Parathyroid adenoma (tissue), 2 donors: ENCODE measurements around the gene TGFBR3.
A peak's percentile ranks its signal among the peaks of the same experiment; 100 is the strongest.

Source experiments
- H2AFZ ChIP-seq: fragments of 300-600 bp; sonication (generic); one replicate; pipeline ENCODE4 v1.7.0; 2017; ENCODE audit warnings: antibody characterized with exemption, mild to moderate bottlenecking
- H3K27ac ChIP-seq: fragments of 300-600 bp; sonication (generic); one replicate; pipeline ENCODE4 v1.7.0; 2017
- H3K27me3 ChIP-seq: fragments of 300-600 bp; sonication (generic); one replicate; pipeline ENCODE4 v1.7.0; 2017; ENCODE audit warnings: low read length; ENCODE audit not compliant: control insufficient read depth, insufficient read depth
- H3K36me3 ChIP-seq: fragments of 300-600 bp; sonication (generic); one replicate; pipeline ENCODE4 v1.7.0; 2017; ENCODE audit warnings: low read length; ENCODE audit not compliant: control insufficient read depth, insufficient read depth
- H3K4me1 ChIP-seq: fragments of 300-600 bp; sonication (generic); one replicate; pipeline ENCODE4 v1.7.0; 2017; ENCODE audit warnings: control low read depth
- H3K4me2 ChIP-seq: fragments of 300-600 bp; sonication (generic); one replicate; pipeline ENCODE4 v1.7.0; 2017; ENCODE audit warnings: low read length
- H3K4me3 ChIP-seq: fragments of 300-600 bp; sonication (generic); one replicate; pipeline ENCODE4 v1.7.0; 2017; ENCODE audit warnings: low read depth, low read length
- H3K79me2 ChIP-seq: fragments of 300-600 bp; sonication (generic); one replicate; pipeline ENCODE4 v1.7.0; 2017; ENCODE audit warnings: control low read depth
- H3K9ac ChIP-seq: fragments of 300-600 bp; sonication (generic); one replicate; pipeline ENCODE4 v1.7.0; 2017; ENCODE audit warnings: mild to moderate bottlenecking
- H3K9me3 ChIP-seq: fragments of 300-600 bp; sonication (generic); one replicate; pipeline ENCODE4 v1.7.0; 2017; ENCODE audit warnings: low read length; ENCODE audit not compliant: control insufficient read depth
- TF ChIP-seq, protein P1 (sequence below): fragments of 300-600 bp; sonication (generic); IDR thresholded peaks from one replicate; pipeline ENCODE4 v1.7.0; 2017; ENCODE audit warnings: antibody characterized with exemption, mild to moderate bottlenecking
- donor health status: primary hyperparathyroidism.

Gene TGFBR3

DNA sequence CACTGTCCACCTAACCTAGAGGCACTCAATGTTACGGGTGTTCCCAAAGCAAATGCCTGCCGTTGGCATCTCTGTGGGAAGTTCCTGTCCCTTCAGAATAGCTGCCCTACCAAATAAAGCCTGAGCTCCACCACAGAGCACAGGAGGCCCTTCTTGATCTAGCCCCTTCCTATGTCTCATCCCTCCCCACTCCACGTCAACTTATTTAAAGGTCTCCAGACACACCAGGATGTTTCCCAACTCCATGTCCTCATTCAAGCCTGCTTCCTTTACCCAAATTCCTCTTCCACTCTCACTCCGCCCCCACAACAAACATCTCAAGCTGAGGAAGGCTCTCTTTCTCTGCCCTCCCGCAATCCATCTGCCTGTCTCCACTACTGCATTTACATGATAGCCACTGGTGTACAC, 87.7 kb downstream of the TGFBR3 start:
- H3K4me3 ChIP-seq: no peak overlapping the region
- no peak overlapping the region for H2AFZ ChIP-seq
- no peaks in the 10 kb centered on the region for H3K27me3 ChIP-seq
- H3K9ac ChIP-seq: no peak overlapping the region
- no peaks in the 10 kb centered on the region for H3K79me2 ChIP-seq
- H3K36me3 ChIP-seq: no peaks in the 10 kb centered on the region
- no peak overlapping the region for H3K4me2 ChIP-seq
- H3K4me1 ChIP-seq: peaks cover 9% of the 10 kb centered on the region
- H3K27ac ChIP-seq: no peak overlapping the region
- no peaks in the 10 kb centered on the region for H3K9me3 ChIP-seq
- TF ChIP-seq, protein P1, sequence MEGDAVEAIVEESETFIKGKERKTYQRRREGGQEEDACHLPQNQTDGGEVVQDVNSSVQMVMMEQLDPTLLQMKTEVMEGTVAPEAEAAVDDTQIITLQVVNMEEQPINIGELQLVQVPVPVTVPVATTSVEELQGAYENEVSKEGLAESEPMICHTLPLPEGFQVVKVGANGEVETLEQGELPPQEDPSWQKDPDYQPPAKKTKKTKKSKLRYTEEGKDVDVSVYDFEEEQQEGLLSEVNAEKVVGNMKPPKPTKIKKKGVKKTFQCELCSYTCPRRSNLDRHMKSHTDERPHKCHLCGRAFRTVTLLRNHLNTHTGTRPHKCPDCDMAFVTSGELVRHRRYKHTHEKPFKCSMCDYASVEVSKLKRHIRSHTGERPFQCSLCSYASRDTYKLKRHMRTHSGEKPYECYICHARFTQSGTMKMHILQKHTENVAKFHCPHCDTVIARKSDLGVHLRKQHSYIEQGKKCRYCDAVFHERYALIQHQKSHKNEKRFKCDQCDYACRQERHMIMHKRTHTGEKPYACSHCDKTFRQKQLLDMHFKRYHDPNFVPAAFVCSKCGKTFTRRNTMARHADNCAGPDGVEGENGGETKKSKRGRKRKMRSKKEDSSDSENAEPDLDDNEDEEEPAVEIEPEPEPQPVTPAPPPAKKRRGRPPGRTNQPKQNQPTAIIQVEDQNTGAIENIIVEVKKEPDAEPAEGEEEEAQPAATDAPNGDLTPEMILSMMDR: no peak

DNA sequence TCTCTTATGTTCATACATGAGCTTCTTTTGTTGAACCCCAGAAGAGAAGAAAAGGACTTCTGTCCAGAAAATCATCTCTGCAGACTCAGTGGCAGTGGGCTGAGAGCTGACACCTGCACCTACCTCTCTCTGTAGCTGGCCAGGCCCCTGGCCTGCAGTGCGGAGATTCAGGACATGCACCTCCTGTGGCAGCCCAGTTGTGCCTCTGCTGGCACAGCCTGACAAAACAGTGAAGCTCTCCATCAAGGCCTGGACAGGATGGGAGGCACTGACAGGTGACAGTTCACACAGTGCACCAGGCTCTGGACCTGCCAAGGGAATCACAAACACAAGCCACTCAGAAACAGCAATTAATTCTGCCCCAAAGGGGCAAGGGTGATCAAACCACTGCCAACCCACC, 88.8 kb downstream of the TGFBR3 start:
- Histone ChIP-seq H3K4me3 (no peak overlapping the region), H3K4me2 (no peak overlapping the region), H3K9me3 (no peaks in the 10 kb centered on the region), H3K79me2 (no peaks in the 10 kb centered on the region), H3K9ac (no peak overlapping the region), H2AFZ (no peak overlapping the region), H3K27ac (no peak overlapping the region), H3K36me3 (no peaks in the 10 kb centered on the region), H3K27me3 (no peaks in the 10 kb centered on the region), H3K4me1 (peaks cover 9% of the 10 kb centered on the region)
- TF ChIP-seq, protein P1: no peak

DNA sequence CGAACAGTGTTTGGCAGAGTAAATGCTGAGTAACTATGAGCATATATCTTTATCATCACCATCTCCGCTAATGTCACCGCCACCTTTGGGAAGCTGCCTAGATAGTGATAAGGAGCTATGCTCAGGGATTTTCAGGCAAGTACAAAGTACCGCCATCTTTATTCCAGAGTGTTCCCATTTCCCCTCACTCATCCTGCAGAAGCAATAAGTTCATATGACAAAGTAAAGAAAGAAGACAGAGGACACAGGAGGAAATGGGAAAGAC, 89.6 kb downstream of the TGFBR3 start:
- H3K4me2 ChIP-seq: peak overlapping the region; percentile 33
- H3K27me3 ChIP-seq: no peaks in the 10 kb centered on the region
- H3K4me3 ChIP-seq: no peak overlapping the region
- H3K9me3 ChIP-seq: no peaks in the 10 kb centered on the region
- H2AFZ ChIP-seq: peak overlapping the region; percentile 58
- H3K27ac ChIP-seq: peak overlapping the region; percentile 89
- no peak overlapping the region for H3K9ac ChIP-seq
- no peaks in the 10 kb centered on the region for H3K79me2 ChIP-seq
- peaks cover 9% of the 10 kb centered on the region for H3K4me1 ChIP-seq
- H3K36me3 ChIP-seq: no peaks in the 10 kb centered on the region
- TF ChIP-seq, protein P1: no peak

DNA sequence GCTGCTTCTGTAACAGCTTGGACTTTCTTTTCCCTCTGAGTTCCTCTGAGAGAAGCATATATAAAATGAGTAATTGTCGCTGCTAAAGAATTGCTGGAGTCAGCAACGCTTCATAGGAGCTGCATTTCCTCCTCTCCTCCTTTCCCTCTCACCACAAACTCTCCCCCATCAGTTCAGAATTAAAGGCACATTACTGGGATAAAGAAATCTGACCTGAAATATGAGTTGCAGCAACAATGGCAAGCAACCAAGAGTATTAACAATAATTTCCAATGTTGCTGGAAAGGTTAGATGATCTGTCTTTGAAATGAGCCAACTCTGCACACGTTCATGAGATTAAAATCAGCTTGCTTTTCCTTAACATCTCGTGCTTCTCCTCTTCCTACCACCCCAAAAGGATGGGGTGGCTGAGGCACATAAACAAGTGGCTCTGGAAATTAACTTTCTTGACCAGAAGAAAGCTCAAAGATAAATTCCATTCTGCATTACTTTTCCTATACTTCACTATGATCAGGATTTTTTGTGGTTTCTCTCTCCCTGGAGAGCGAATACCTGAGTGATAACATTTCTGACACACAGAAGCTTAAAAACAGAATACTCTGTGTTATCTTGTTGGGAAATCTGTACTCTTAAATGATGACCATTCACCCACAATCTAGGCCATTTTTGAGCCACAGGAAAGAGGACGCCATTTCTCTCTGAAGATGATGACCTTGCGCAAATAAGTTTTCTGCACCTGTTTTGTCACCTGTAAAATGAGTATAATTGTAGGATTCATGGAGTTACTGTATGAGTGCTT, 90.2 kb downstream of the TGFBR3 start:
- Histone ChIP-seq H3K4me3 (peak overlapping the region; percentile 2), H3K9me3 (no peaks in the 10 kb centered on the region), H3K4me2 (peak overlapping the region; percentile 33), H3K27me3 (no peaks in the 10 kb centered on the region), H3K79me2 (no peaks in the 10 kb centered on the region), H3K36me3 (no peaks in the 10 kb centered on the region), H3K27ac (peak overlapping the region; percentile 89), H3K4me1 (peaks cover 9% of the 10 kb centered on the region), H2AFZ (peak overlapping the region; percentile 64), H3K9ac (no peak overlapping the region)
- TF ChIP-seq, protein P1: no peak

DNA sequence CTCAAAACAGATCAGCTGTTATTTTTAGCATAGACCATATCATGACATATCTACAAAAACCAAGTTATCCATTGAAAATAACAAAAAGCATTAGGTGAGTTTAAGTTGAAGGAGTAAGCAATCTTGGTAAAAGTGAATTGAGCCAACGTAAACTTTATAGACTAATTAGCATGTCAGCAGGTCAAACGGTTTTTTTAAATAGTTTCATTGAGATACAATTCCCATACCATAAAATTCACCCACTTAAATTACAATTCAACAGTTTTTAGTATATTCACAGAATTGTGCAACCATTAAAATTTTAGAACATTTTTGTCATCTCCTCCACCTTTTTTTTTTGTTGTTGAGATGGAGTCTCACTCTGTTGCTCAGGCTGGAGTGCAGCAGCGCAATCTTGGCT, 92.1 kb downstream of the TGFBR3 start:
- Histone ChIP-seq H3K36me3 (no peaks in the 10 kb centered on the region), H3K4me3 (no peak overlapping the region), H3K79me2 (no peaks in the 10 kb centered on the region), H3K4me1 (peaks cover 9% of the 10 kb centered on the region), H3K27ac (no peak overlapping the region), H3K27me3 (no peaks in the 10 kb centered on the region), H2AFZ (no peak overlapping the region), H3K9me3 (no peaks in the 10 kb centered on the region), H3K4me2 (no peak overlapping the region), H3K9ac (no peak overlapping the region)
- TF ChIP-seq, protein P1: no peak
